Mammary epithelial cell (primary cell): ENCODE data around the gene CDH12.

Experiments
- CTCF ChIP-seq, 2 donors: IDR thresholded peaks in 1 of 2; conservative IDR thresholded peaks in 1 of 2; 2 replicates each; pipeline ENCODE4 v1.5.1; 2011 to 2012; ENCODE audit warnings: inconsistent platforms in 2 of 2, low read length in 2 of 2, mild to moderate bottlenecking in 2 of 2, control low read depth in 1 of 2, low read depth in 1 of 2; ENCODE audit not compliant: insufficient read depth in 1 of 2; ENCODE audit errors: extremely low read depth in 1 of 2
- EZH2 ChIP-seq: IDR thresholded peaks from 2 replicates; pipeline ENCODE4 v1.6.1; 2012; ENCODE audit warnings: low read length, inconsistent platforms, borderline replicate concordance

DNA sequence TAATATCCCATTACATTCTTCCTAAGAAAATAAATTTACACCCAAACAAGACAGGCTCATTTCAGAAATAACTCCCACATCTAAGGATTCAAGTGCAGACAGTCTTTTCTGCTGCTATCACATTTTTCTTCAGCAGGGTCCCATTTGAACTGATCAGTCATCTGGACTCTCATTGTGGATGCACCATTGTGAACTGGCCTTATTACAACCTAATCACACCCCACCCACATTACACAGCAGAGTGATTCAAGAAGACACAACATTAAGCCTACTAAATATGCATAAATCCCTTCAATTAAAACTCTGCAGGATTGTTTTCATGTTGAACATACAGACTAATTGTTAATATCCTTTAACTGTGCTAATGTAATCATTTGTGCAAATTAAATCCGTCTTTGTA lies 146.2 kb downstream of the CDH12 start:
- TF ChIP-seq CTCF (conservative IDR thresholded peaks at IDR 0.05 in 1 of 2, IDR thresholded peaks at IDR 0.05 in 1 of 2; ENCODE audit: extremely low read depth in 1 of 2, insufficient read depth in 1 of 2, low read depth in 1 of 2, low read length in 2 of 2): no peak
- TF ChIP-seq EZH2: no peak
